C4-2B (cell line): ENCODE results near the gene CSAG3.
"Not testable (repeated sequence)": the region's sequence is repeated elsewhere in the genome, so short reads cannot be mapped to it uniquely, and the experiment has no call there.

Experiments used
- CTCF ChIP-seq: fragments of 450-650 bp; conservative IDR thresholded peaks from 2 replicates; pipeline ENCODE4 v1.5.1; 2017; ENCODE audit warnings: mild to moderate bottlenecking
- ZFX ChIP-seq: fragments of 450-650 bp; IDR thresholded peaks from 2 replicates; pipeline ENCODE4 v1.6.1; 2017

DNA sequence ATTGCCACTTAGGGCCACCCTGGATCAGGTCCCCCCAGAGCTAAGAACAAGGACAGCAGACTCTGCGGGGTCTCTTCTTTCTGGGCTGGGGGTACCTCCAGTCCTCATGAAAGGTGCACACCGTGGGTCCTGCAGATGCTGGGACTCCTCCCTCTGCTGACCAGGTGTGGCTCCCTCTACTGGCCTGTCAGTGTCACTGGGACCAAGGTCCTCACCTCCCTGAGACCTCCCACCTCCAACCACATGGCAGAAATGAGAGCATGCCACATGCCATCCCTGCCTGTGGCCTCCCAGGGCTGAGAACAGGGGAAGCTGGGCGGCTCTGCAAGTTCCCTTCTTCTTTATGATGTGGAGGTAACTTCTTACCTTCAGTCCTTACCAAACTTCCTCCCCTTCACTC, 28.0 kb downstream of the CSAG3 start:
- TF ChIP-seq CTCF, ZFX: not testable (repeated sequence)
